Thoracic aorta (tissue), 2 donors: Measurements from ENCODE around the gene LGSN. TPM values are rescaled to one million over a fixed set of nuclear protein-coding genes. Genes with fewer than 3 reads are reported as not detected.

Experiments
- ATAC-seq: fragments of 150-250 bp; one replicate; pipeline ENCODE4 v1.8.0; 2017; ENCODE audit warnings: low read depth; ENCODE audit not compliant: insufficient number of reproducible peaks, low FRiP score
- DNase-seq: peaks from one replicate; pipeline ENCODE4 v3.0.0-alpha.2; 2020; ENCODE audit warnings: low spot score
- H3K27ac ChIP-seq, 2 donors: fragments of 200-600 bp; sonication (generic); 1 replicate in 1 of 2; 2 replicates in 1 of 2; pipeline ENCODE4 v1.5.1; 2016; ENCODE audit warnings: mild to moderate bottlenecking in 2 of 2, moderate library complexity in 2 of 2
- H3K27me3 ChIP-seq: fragments of 200-600 bp; sonication (generic); replicated peaks from 2 replicates; pipeline ENCODE4 v1.6.0; 2016; ENCODE audit warnings: mild to moderate bottlenecking; ENCODE audit not compliant: insufficient read depth
- H3K36me3 ChIP-seq: fragments of 200-600 bp; sonication (generic); one replicate; pipeline ENCODE4 v1.5.1; 2016
- H3K4me1 ChIP-seq, 2 donors: fragments of 200-600 bp; sonication (generic); 1 replicate in 1 of 2; 2 replicates in 1 of 2; pipeline versions ENCODE4 v1.5.1 to v1.6.0; 2016; ENCODE audit warnings: low read depth in 2 of 2, mild to moderate bottlenecking in 1 of 2; ENCODE audit not compliant: control insufficient read depth in 1 of 2
- H3K4me3 ChIP-seq: fragments of 200-600 bp; sonication (generic); 2 replicates; pipeline ENCODE4 v1.5.1; 2016; ENCODE audit warnings: mild to moderate bottlenecking
- H3K9me3 ChIP-seq: fragments of 200-600 bp; sonication (generic); 2 replicates; pipeline ENCODE4 v1.5.1; 2016
- CTCF ChIP-seq: fragments of 200-600 bp; sonication (generic); IDR thresholded peaks from one replicate; pipeline ENCODE4 v1.5.1; 2019; ENCODE audit warnings: antibody characterized with exemption
- total RNA-seq, 2 donors: library from RNA; depleted of rRNA; stranded (reverse); fragments of >200 nt; gene quantifications; one replicate each; pipeline versions ENCODE4 v1.1.0 to v1.2.3, GENCODE V29; 2016

Gene LGSN
- total RNA-seq, 2 donors from 2014 or later = not detected

GRCh38 chr6:63263444-63263843 lies 56.3 kb downstream of the LGSN start:
- ATAC-seq (no peak), DNase-seq (no peak)
- no peak for TF ChIP-seq CTCF
- Histone ChIP-seq H3K36me3 (no peaks in the 10 kb centered on the region), H3K4me1 (no peaks in the 10 kb centered on the region), H3K4me3 (no peak overlapping the region), H3K27ac (no peak overlapping the region), H3K27me3 (no peaks in the 10 kb centered on the region), H3K9me3 (no peaks in the 10 kb centered on the region)

- ATAC-seq (no peak), DNase-seq (no peak)
- no peaks in the 10 kb centered on the region for H3K36me3 ChIP-seq
- no peaks in the 10 kb centered on the region for H3K4me1 ChIP-seq
- H3K4me3 ChIP-seq = no peak overlapping the region
- no peaks in the 10 kb centered on the region for H3K9me3 ChIP-seq
- no peaks in the 10 kb centered on the region for H3K27me3 ChIP-seq
- no peak overlapping the region for H3K27ac ChIP-seq
- TF ChIP-seq CTCF = no peak
Observed at GRCh38 chr6:63261820-63262219, 58.0 kb downstream of the LGSN start.

- Histone ChIP-seq H3K27ac (no peak overlapping the region), H3K4me1 (no peaks in the 10 kb centered on the region), H3K27me3 (no peaks in the 10 kb centered on the region), H3K9me3 (no peaks in the 10 kb centered on the region), H3K4me3 (no peak overlapping the region), H3K36me3 (no peaks in the 10 kb centered on the region)
- no peak for DNase-seq
- TF ChIP-seq CTCF = no peak
- ATAC-seq = no peak
Observed at GRCh38 chr6:63259153-63259552, 60.6 kb downstream of the LGSN start.

- Histone ChIP-seq H3K4me1 (no peaks in the 10 kb centered on the region), H3K4me3 (no peak overlapping the region), H3K36me3 (no peaks in the 10 kb centered on the region), H3K27me3 (no peaks in the 10 kb centered on the region), H3K27ac (no peak overlapping the region), H3K9me3 (no peaks in the 10 kb centered on the region)
- TF ChIP-seq CTCF = no peak
- no peak for ATAC-seq
- no peak for DNase-seq
Observed at GRCh38 chr6:63249875-63250482, 69.8 kb downstream of the LGSN start.

- DNase-seq (no peak), ATAC-seq (no peak)
- Histone ChIP-seq H3K4me1 (no peaks in the 10 kb centered on the region), H3K27me3 (no peaks in the 10 kb centered on the region), H3K9me3 (no peaks in the 10 kb centered on the region), H3K36me3 (no peaks in the 10 kb centered on the region), H3K27ac (no peak overlapping the region), H3K4me3 (no peak overlapping the region)
- TF ChIP-seq CTCF = no peak
Observed at GRCh38 chr6:63246581-63246980, 73.2 kb downstream of the LGSN start.
